Tongue (tissue), 1 donor: ENCODE data around the gene MCRIP2. TPM values are rescaled to one million over a fixed set of nuclear protein-coding genes. Genes with fewer than 3 reads are reported as not detected.

ENCODE experiments used
- total RNA-seq: library from RNA; depleted of rRNA; stranded (reverse); fragments of >200 nt; gene quantifications from one replicate; pipeline ENCODE4 v1.2.3, GENCODE V29; 2014

Gene MCRIP2
- total RNA-seq, 1 donor from 2014 or later, result 19.7 TPM

Other genes starting within 250 kb of the MCRIP2 start
- gene NME4, start 244.6 kb upstream of the MCRIP2 start, total RNA-seq, result 22.8 TPM
- gene DECR2, start 239.9 kb upstream of the MCRIP2 start, total RNA-seq, result 14.1 TPM
- 39.2 TPM for gene RAB11FIP3, start 216.2 kb upstream of the MCRIP2 start, total RNA-seq
- 23.7 TPM for gene CAPN15, start 114.1 kb upstream of the MCRIP2 start, total RNA-seq
- gene PRR35, start 81.4 kb upstream of the MCRIP2 start, total RNA-seq, result not detected
- gene NHLRC4, start 74.8 kb upstream of the MCRIP2 start, total RNA-seq, result 0.41 TPM
- gene PIGQ, start 71.9 kb upstream of the MCRIP2 start, total RNA-seq, result 9.9 TPM
- 18.2 TPM for gene RAB40C, start 51.8 kb upstream of the MCRIP2 start, total RNA-seq
- gene WFIKKN1, start 10.8 kb upstream of the MCRIP2 start, total RNA-seq, result not detected
- 36.6 TPM for gene METTL26, start 5.5 kb upstream of the MCRIP2 start, total RNA-seq
- 17.1 TPM for gene WDR90, start 7.5 kb downstream of the MCRIP2 start, total RNA-seq
- gene RHOT2, start 26.3 kb downstream of the MCRIP2 start, total RNA-seq, result 34.8 TPM
- 1.2 TPM for gene RHBDL1, start 33.8 kb downstream of the MCRIP2 start, total RNA-seq
- 88.1 TPM for gene STUB1, start 38.6 kb downstream of the MCRIP2 start, total RNA-seq
- gene JMJD8, start 42.5 kb downstream of the MCRIP2 start, total RNA-seq, result 26.6 TPM
- 6.7 TPM for gene WDR24, start 48.6 kb downstream of the MCRIP2 start, total RNA-seq
- 1.3 TPM for gene FBXL16, start 64.0 kb downstream of the MCRIP2 start, total RNA-seq
- gene METRN, start 73.3 kb downstream of the MCRIP2 start, total RNA-seq, result 37.7 TPM
- gene ANTKMT, start 79.3 kb downstream of the MCRIP2 start, total RNA-seq, result 13.4 TPM
- 1.4 TPM for gene CCDC78, start 84.6 kb downstream of the MCRIP2 start, total RNA-seq
- gene HAGHL, start 85.3 kb downstream of the MCRIP2 start, total RNA-seq, result 1.5 TPM
- 36.1 TPM for gene CIAO3, start 99.2 kb downstream of the MCRIP2 start, total RNA-seq
- 5.3 TPM for gene MSLN, start 118.9 kb downstream of the MCRIP2 start, total RNA-seq
- 11.6 TPM for gene RPUSD1, start 146.6 kb downstream of the MCRIP2 start, total RNA-seq
- 14.9 TPM for gene CHTF18, start 146.8 kb downstream of the MCRIP2 start, total RNA-seq
- gene GNG13, start 158.9 kb downstream of the MCRIP2 start, total RNA-seq, result not detected